IMR-90 (cell line): ENCODE data around the gene ADD3. TPM values are rescaled to one million over a fixed set of nuclear protein-coding genes. Genes with fewer than 3 reads are reported as not detected.

Experiments used
- ATAC-seq: fragments of 200-7000 bp; cut with Tn5 transposase; 2 replicates; pipeline ENCODE4 v1.9.1; 2020; ENCODE audit warnings: low read depth, mild to moderate bottlenecking, moderate library complexity
- BruUV-seq: library from RNA; stranded (reverse); fragments of 400-500 nt; replicated peaks from 2 replicates; lab custom pipeline; 2021; lab: Mats Ljungman, UMichigan
- CTCF ChIA-PET: fragments of 300-600 bp; formaldehyde crosslinking; extraction: SDS; loops from one replicate; lab custom pipeline; 2021; ENCODE audit warnings: antibody characterized with exemption; lab: Yijun Ruan, JAX
- POLR2A ChIA-PET: fragments of 300-600 bp; sonication (Branson Sonifier 250); formaldehyde crosslinking; loops from one replicate; lab custom pipeline; 2022; ENCODE audit warnings: antibody characterized with exemption; ENCODE audit not compliant: unreplicated experiment; lab: Charles Lee
- DNase-seq: peaks from one replicate; pipeline ENCODE4 v3.0.0; 2013
- H2AFZ ChIP-seq: replicated peaks from 2 replicates; pipeline ENCODE3; 2013; ENCODE audit warnings: low read length, mild to moderate bottlenecking; ENCODE audit not compliant: poor library complexity
- H2AK5ac ChIP-seq: 2 replicates; pipeline ENCODE4 v1.6.1; 2013; ENCODE audit warnings: low read depth, low read length, inconsistent platforms
- H2AK9ac ChIP-seq: replicated peaks from 2 replicates; pipeline ENCODE3; 2013; ENCODE audit warnings: mild to moderate bottlenecking, low read depth, low read length, moderate library complexity; ENCODE audit not compliant: poor library complexity
- H2BK120ac ChIP-seq: 2 replicates; pipeline ENCODE4 v1.6.1; 2013; ENCODE audit warnings: low read depth, low read length, inconsistent platforms
- H2BK15ac ChIP-seq: 3 replicates; pipeline ENCODE4 v1.6.1; 2013; ENCODE audit warnings: low read depth, low read length, inconsistent platforms
- H2BK20ac ChIP-seq: 2 replicates; pipeline ENCODE4 v1.6.1; 2013; ENCODE audit warnings: low read depth, mild to moderate bottlenecking, inconsistent platforms, low read length, moderate library complexity
- H2BK5ac ChIP-seq: 2 replicates; pipeline ENCODE4 v1.6.1; 2013; ENCODE audit warnings: mild to moderate bottlenecking, low read depth, low read length, inconsistent platforms; ENCODE audit not compliant: poor library complexity, severe bottlenecking
- H3K14ac ChIP-seq: replicated peaks from 2 replicates; pipeline ENCODE4 v1.6.1; 2013; ENCODE audit warnings: low read depth, low read length, inconsistent platforms
- H3K18ac ChIP-seq: 2 replicates; pipeline ENCODE4 v1.6.1; 2013; ENCODE audit warnings: low read depth, low read length, control low read depth
- H3K23ac ChIP-seq: 2 replicates; pipeline ENCODE4 v1.6.1; 2013; ENCODE audit warnings: low read depth, low read length, inconsistent platforms
- H3K27ac ChIP-seq: 2 replicates; pipeline ENCODE4 v1.5.1; 2013; ENCODE audit warnings: mild to moderate bottlenecking, control low read depth, low read length; ENCODE audit not compliant: insufficient read depth
- H3K27me3 ChIP-seq: 2 replicates; pipeline ENCODE4 v1.6.1; 2013; ENCODE audit warnings: low read length; ENCODE audit not compliant: control insufficient read depth, insufficient read depth
- H3K36me3 ChIP-seq: 2 replicates; pipeline ENCODE4 v1.6.1; 2013; ENCODE audit warnings: low read length, mixed read lengths; ENCODE audit not compliant: control insufficient read depth, insufficient read depth
- H3K4ac ChIP-seq: 2 replicates; pipeline ENCODE4 v1.6.1; 2013; ENCODE audit warnings: low read depth, low read length, inconsistent platforms
- H3K4me1 ChIP-seq: 2 replicates; pipeline ENCODE4 v1.6.1; 2013; ENCODE audit warnings: low read length, mixed read lengths; ENCODE audit not compliant: control insufficient read depth, insufficient read depth
- H3K4me2 ChIP-seq: 2 replicates; pipeline ENCODE4 v1.6.1; 2013; ENCODE audit warnings: low read depth, mild to moderate bottlenecking, control low read depth, low read length, moderate library complexity
- H3K4me3 ChIP-seq: 2 replicates; pipeline ENCODE4 v1.5.1; 2013; ENCODE audit warnings: low read depth, mild to moderate bottlenecking, control low read depth, low read length, moderate library complexity; ENCODE audit not compliant: insufficient read depth
- H3K56ac ChIP-seq: 2 replicates; pipeline ENCODE4 v1.6.1; 2013; ENCODE audit warnings: low read length, inconsistent platforms; ENCODE audit not compliant: insufficient read depth; ENCODE audit errors: extremely low read depth
- H3K79me1 ChIP-seq, 2 experiments: 2 replicates each; pipeline ENCODE4 v1.6.1; 2013; ENCODE audit warnings: low read length in 2 of 2, inconsistent platforms in 1 of 2, low read depth in 1 of 2
- H3K9ac ChIP-seq: 2 replicates; pipeline ENCODE4 v1.6.1; 2013; ENCODE audit warnings: low read depth, low read length, control low read depth
- H3K9me1 ChIP-seq: 2 replicates; pipeline ENCODE4 v1.6.1; 2013; ENCODE audit warnings: low read length, inconsistent platforms; ENCODE audit not compliant: insufficient read depth
- H3K9me3 ChIP-seq: 2 replicates; pipeline ENCODE4 v1.6.1; 2013; ENCODE audit warnings: low read length; ENCODE audit not compliant: control insufficient read depth, insufficient read depth
- H4K20me1 ChIP-seq: 2 replicates; pipeline ENCODE4 v1.6.1; 2013; ENCODE audit warnings: low read length, inconsistent platforms; ENCODE audit not compliant: insufficient read depth
- H4K5ac ChIP-seq: 2 replicates; pipeline ENCODE4 v1.6.1; 2013; ENCODE audit warnings: mild to moderate bottlenecking, low read depth, low read length, control low read depth
- H4K8ac ChIP-seq, 2 experiments: 2 replicates each; pipeline ENCODE4 v1.6.1; 2013; ENCODE audit warnings: low read depth in 2 of 2, low read length in 2 of 2, control low read depth in 1 of 2, inconsistent platforms in 1 of 2
- H4K91ac ChIP-seq: 2 replicates; pipeline ENCODE4 v1.6.1; 2013; ENCODE audit warnings: low read depth, low read length, inconsistent platforms; ENCODE audit not compliant: insufficient read depth
- BHLHE40 ChIP-seq: fragments of 150-350 bp; IDR thresholded peaks from 2 replicates; pipeline ENCODE4 v1.6.1; 2016; ENCODE audit warnings: mild to moderate bottlenecking, low read depth, low read length
- CEBPB ChIP-seq: IDR thresholded peaks from 2 replicates; pipeline ENCODE4 v1.6.1; 2012; ENCODE audit warnings: low read depth, low read length, improper control_type of control experiment
- CHD1 ChIP-seq: IDR thresholded peaks from 2 replicates; pipeline ENCODE4 v1.6.1; 2012; ENCODE audit warnings: low read depth, low read length, improper control_type of control experiment
- CTCF ChIP-seq: conservative IDR thresholded peaks from 2 replicates; pipeline ENCODE4 v1.5.1; 2012; ENCODE audit warnings: mild to moderate bottlenecking, low read depth, low read length, improper control_type of control experiment
- ELK1 ChIP-seq: fragments of 150-350 bp; IDR thresholded peaks from 2 replicates; pipeline ENCODE4 v1.6.1; 2016; ENCODE audit warnings: low read depth, mild to moderate bottlenecking, low read length, moderate library complexity, borderline replicate concordance
- FOS ChIP-seq: fragments of 150-350 bp; IDR thresholded peaks from 2 replicates; pipeline ENCODE4 v1.6.1; 2016; ENCODE audit warnings: low read depth, low read length
- MAFK ChIP-seq: IDR thresholded peaks from 2 replicates; pipeline ENCODE4 v1.6.1; 2012; ENCODE audit warnings: low read depth, low read length, improper control_type of control experiment
- MAZ ChIP-seq: IDR thresholded peaks from 2 replicates; pipeline ENCODE4 v1.6.1; 2012; ENCODE audit warnings: low read depth, mild to moderate bottlenecking, low read length, improper control_type of control experiment, moderate library complexity, borderline replicate concordance
- MXI1 ChIP-seq: IDR thresholded peaks from 2 replicates; pipeline ENCODE4 v1.6.1; 2012; ENCODE audit warnings: low read depth, mild to moderate bottlenecking, low read length, moderate library complexity, borderline replicate concordance
- NFE2L2 ChIP-seq: fragments of 150-350 bp; IDR thresholded peaks from 2 replicates; pipeline ENCODE4 v1.6.1; 2016; ENCODE audit warnings: low read depth, mild to moderate bottlenecking, low read length
- POLR2A ChIP-seq: IDR thresholded peaks from 2 replicates; pipeline ENCODE4 v1.6.1; 2012; ENCODE audit warnings: mild to moderate bottlenecking, low read depth, low read length
- RAD21 ChIP-seq: IDR thresholded peaks from 2 replicates; pipeline ENCODE4 v1.6.1; 2012; ENCODE audit warnings: low read length, improper control_type of control experiment
- RCOR1 ChIP-seq: IDR thresholded peaks from 2 replicates; pipeline ENCODE4 v1.6.1; 2012; ENCODE audit warnings: mild to moderate bottlenecking, low read length, improper control_type of control experiment; ENCODE audit not compliant: insufficient replicate concordance
- RFX5 ChIP-seq: IDR thresholded peaks from 2 replicates; pipeline ENCODE4 v1.8.0; 2012; ENCODE audit warnings: low read depth, mild to moderate bottlenecking, low read length, moderate library complexity
- SMC3 ChIP-seq: fragments of 150-350 bp; IDR thresholded peaks from 2 replicates; pipeline ENCODE4 v1.6.1; 2016; ENCODE audit warnings: low read depth, mild to moderate bottlenecking, antibody characterized with exemption, low read length, moderate library complexity
- USF2 ChIP-seq: fragments of 150-350 bp; IDR thresholded peaks from 2 replicates; pipeline ENCODE4 v1.6.1; 2017; ENCODE audit warnings: mild to moderate bottlenecking, antibody characterized with exemption, low read length, low read depth
- WGBS, 2 experiments: methylation state at CpG; one replicate each; pipeline versions ENCODE4 v1.1.5 to v1.1.7; 2013; ENCODE audit warnings: missing lambda C conversion rate in 2 of 2; ENCODE audit not compliant: insufficient read length in 1 of 2; ENCODE audit errors: extremely low coverage in 2 of 2; 5-methylcytosine and 5-hydroxymethylcytosine counted together
- dilution Hi-C: fragments of 300-500 bp; cut with HindIII; formaldehyde crosslinking; loops from one replicate; pipeline ENCODE4 v1.14.3; 2018; ENCODE audit warnings: low sequenced_read_pairs; ENCODE audit not compliant: unreplicated experiment
- in situ Hi-C: fragments of 300-500 bp; cut with MboI; formaldehyde crosslinking; loops from 3 replicates; pipeline ENCODE4 v1.14.3; 2019; ENCODE audit warnings: low sequenced_read_pairs, inconsistent platforms, mixed read lengths
- intact Hi-C: fragments of 100-400 bp; cut with micrococcal nuclease; formaldehyde crosslinking; loops from 2 replicates; pipeline ENCODE4 v1.10.0; 2022
- polyA plus RNA-seq, 3 experiments: library from polyadenylated mRNA; depleted of rRNA; stranded (reverse); fragments of >200 nt; gene quantifications; 2 replicates each; pipeline ENCODE4 v1.2.3, GENCODE V29; 2012; ENCODE audit warnings: low replicate concordance in 1 of 3
- total RNA-seq: library from RNA; depleted of rRNA; stranded (reverse); fragments of >200 nt; gene quantifications from 2 replicates; pipeline ENCODE4 v1.2.3, GENCODE V29; 2012

Gene ADD3
- total and polyA plus RNA-seq, 2 of the 4 experiments (the other 2 are of a cell fraction), result 138 to 212 TPM

GRCh38 chr10:109984013-109984412 is 23.8 kb upstream of the ADD3 start:
- Histone ChIP-seq H3K4me1 (peaks cover 7% of the 10 kb centered on the region), H3K27ac (no peak overlapping the region), H3K9me3 (no peaks in the 10 kb centered on the region), H3K14ac (0 out of 2 replicates have a peak overlapping the region, but pooled peaks have one; percentile 26), H2BK20ac (no peak overlapping the region), H3K23ac (no peak overlapping the region), H3K4ac (no peak overlapping the region), H3K27me3 (no peaks in the 10 kb centered on the region), H3K36me3 (no peaks in the 10 kb centered on the region), H3K18ac (no peak overlapping the region; the same call in 1 of the 2 replicates), H2AK5ac (no peak overlapping the region), H2BK15ac (no peak overlapping the region), H2AFZ (no peak overlapping the region), H3K4me3 (no peak overlapping the region), H3K4me2 (no peak overlapping the region), H3K9me1 (peaks cover 4% of the 10 kb centered on the region; the same call in 1 of the 2 replicates), H3K56ac (no peak overlapping the region), H2AK9ac (no peak overlapping the region), H4K20me1 (no peaks in the 10 kb centered on the region), H4K5ac (no peak overlapping the region), H4K91ac (no peak overlapping the region), H2BK5ac (no peak overlapping the region), H3K79me1 (0 out of 4 replicates have a peak, but pooled peaks cover 0 to 4% of the 10 kb centered on the region in 2 experiments), H3K9ac (no peak overlapping the region), H2BK120ac (no peak overlapping the region), H4K8ac (no peak overlapping the region)
- in situ Hi-C loops (no loop called here), dilution Hi-C loops (no loop called here), intact Hi-C loops (no loop called here)
- BruUV-seq, result no TSS peak
- ChIA-PET POLR2A (interaction anchor here (0.6 kb wide), 1 partner anchor 87 kb away, joined by 6 read pairs; no protein-coding TSS in a partner anchor), CTCF (no interaction called here)
- ATAC-seq (no peak), DNase-seq (no peak)
- TF ChIP-seq NFE2L2 (no peak), MAZ (no peak), MXI1 (no peak), FOS (no peak), RCOR1 (no peak), CHD1 (no peak), SMC3 (no peak), MAFK (no peak), CTCF (no peak), RAD21 (no peak), USF2 (no peak), RFX5 (no peak), ELK1 (no peak), POLR2A (no peak), CEBPB (no peak), BHLHE40 (no peak)
- no CpG with 5 or more reads among the region's 2 CpGs for WGBS, 2 experiments
